ENCODE measurements around the gene DNAJB14. TPM values are rescaled to one million over a fixed set of nuclear protein-coding genes. Genes with fewer than 3 reads are reported as not detected.

Gene DNAJB14
- total RNA-seq, 1 experiment from 2014 or later: 36.9 TPM

GRCh38 chr4:99945718-99946355 lies 581 bp downstream of the DNAJB14 start:
- peak; percentile 17 for DNase-seq (ENCODE audit: low spot score)

DNA sequence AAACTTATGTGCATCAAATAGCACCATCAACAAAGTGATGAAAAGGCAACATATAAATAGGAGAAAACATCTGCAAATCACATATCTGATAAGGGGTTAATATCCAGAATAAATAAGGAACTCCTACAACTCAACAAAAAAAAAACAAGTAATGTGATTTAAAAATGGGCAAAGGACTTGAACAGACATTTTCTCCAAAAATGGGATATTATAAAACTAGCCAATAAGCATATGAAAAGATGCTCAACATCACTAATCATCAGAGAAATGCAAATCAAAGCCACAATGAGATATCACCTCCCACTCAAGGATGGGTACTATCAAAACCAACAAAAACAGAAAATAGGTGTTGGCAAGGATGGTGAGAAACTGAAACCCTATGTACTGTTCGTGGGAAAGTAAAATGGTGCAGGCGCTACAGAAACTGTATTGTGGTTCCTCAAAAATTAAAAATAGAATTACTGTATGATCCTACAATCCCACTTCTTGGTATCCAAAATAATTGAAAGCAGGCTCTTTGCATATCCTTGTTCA lies 2.4 kb downstream of the DNAJB14 start:
- no peak for DNase-seq (ENCODE audit: low spot score)

- DNase-seq (ENCODE audit: low spot score): no peak
These were observed 8.1 kb downstream of the DNAJB14 start for GRCh38 chr4:99938243-99938753.

GRCh38 chr4:99934891-99935290 lies 11.5 kb downstream of the DNAJB14 start:
- DNase-seq (ENCODE audit: low spot score): no peak

- DNase-seq (ENCODE audit: low spot score): no peak
These were observed 18.9 kb downstream of the DNAJB14 start for GRCh38 chr4:99927566-99927965.

DNA sequence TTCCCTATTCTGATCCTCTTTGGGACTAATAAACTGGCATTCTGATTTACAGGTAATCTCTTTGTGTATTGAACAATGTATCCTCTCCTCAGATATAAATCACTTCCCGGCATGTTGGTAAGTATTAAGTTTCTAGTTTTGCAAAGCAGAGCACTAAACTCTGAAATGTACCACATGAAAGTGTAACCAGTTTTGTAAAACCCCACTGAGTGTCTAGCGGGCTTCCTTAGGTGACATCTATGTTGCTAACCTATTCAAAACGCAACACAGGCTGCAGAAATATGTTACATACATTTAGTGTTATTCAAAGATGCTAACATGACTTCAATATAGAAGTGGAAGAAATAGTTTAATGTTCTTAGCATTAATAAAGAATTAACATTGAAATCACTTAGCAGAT lies 25.2 kb downstream of the DNAJB14 start:
- DNase-seq (ENCODE audit: low spot score): no peak

DNA sequence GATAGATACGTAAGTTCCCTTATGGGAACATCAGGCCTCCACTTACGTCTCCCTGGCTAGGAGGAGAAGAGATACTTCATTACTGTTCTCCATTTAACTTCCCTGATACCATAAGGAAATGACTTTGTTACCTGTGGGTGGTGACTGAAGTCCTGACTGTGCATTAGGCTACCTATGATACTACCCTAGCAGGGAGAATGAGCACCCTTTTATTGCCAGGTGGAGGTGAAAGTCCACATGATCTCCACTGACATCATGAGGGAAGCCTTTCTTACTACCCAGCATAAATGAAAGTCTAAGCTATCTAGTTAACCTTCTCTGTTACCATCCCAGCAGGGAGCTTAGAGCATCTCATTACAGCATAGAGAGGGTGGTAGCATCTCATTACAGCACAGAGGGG lies 27.8 kb downstream of the DNAJB14 start:
- DNase-seq (ENCODE audit: low spot score): no peak

DNA sequence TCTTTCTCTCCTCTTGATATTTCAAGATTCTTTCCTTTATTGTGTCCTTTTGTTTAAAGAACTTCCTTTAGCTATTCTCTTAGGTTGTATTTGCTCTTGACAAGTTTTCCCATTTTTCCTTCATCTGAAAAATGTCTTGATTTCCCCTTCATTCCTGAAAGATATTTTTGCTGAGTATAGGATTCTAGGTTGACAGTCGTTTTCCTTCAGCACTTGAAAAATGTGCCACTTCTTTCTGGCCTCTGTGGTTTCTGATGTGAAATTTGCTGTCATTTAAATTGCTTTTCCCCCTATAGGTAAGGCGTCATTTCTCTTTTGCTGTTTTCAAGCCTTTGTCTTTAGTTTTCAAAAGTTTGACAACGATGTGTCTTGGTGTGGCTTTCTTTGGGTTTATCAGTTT lies 28.8 kb downstream of the DNAJB14 start:
- no peak for DNase-seq (ENCODE audit: low spot score)

DNA sequence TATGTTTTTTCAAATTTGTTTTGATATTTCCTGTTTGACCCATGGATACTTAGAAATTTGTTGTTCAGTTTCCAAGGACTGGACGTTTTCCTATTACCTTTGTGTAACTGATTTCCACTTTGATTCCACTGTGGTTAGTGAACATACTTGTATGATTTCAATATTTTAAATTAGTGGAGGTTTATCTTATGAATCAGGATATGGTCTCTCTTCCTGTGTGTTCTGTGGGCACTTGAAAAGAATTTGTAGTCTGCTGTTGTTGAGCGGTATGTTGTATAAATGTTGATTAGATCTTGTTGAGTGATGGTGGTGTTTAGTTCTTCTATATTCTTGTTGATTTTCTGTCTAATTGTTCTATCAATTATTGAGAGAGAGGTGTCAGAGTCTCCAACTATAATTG lies 31.0 kb downstream of the DNAJB14 start:
- DNase-seq (ENCODE audit: low spot score): no peak

DNA sequence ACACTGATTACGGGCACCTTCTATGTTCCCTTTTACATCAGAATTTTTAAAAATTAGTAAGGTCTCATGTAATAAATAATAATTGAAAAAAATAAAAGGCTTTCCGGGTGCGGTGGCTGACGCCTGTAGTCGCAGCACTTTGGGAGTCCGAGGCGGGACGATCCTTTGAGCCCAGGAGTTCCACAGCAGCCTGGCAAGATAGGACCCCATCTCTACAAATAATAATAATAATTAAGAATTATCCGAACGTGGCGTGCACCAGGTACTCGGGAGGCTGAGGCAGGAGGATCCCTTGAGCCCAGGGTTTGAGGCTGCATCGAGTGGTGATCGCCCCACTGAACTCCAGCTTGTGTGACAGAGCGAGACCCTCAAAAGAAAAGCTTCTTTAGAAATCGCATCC lies 51.4 kb downstream of the DNAJB14 start:
- no peak for DNase-seq (ENCODE audit: low spot score)

- DNase-seq (ENCODE audit: low spot score): peak; percentile 85
These were observed 52.0 kb downstream of the DNAJB14 start, which contains the start of gene LAMTOR3 for GRCh38 chr4:99894161-99894997. LAMTOR3 (minus strand) TSS chr4:99894427; CDS start chr4:99893963, 464 bp downstream.

DNA sequence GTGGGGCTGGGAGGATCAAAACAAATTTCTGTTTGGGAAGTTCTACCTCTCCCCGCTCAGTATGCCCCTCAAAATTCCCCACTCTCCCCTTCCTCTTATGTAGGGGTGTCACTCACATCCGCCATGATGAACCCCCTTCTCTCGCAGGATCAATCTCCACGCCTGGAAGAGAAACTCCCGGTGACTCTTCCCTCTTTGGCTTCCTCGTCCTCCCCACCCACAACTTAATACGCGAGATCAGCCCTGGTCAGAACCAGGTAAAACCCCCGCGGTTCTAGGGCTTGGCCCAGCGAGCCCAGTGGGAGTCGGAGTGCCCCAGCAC lies 52.6 kb downstream of the DNAJB14 start:
- DNase-seq (ENCODE audit: low spot score): no peak

DNA sequence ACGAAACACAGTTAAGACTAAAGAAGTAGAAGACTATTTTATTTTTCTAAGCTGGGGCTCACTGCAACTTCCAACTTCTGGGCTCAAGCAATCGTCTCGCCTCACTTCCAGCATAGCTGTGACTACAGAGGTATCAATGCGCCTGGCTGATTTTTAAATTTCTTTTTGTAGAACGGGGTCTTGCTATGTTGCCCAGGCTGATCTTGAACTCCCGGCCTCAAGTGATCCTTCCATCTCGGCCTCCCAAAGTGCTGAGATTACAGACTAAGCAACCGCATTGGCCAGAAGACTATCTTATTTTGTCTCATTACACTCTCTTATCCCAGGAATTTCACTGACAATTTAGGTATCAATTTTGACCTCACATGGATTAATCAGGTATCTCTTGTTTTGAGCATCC lies 53.4 kb downstream of the DNAJB14 start:
- no peak for DNase-seq (ENCODE audit: low spot score)

DNA sequence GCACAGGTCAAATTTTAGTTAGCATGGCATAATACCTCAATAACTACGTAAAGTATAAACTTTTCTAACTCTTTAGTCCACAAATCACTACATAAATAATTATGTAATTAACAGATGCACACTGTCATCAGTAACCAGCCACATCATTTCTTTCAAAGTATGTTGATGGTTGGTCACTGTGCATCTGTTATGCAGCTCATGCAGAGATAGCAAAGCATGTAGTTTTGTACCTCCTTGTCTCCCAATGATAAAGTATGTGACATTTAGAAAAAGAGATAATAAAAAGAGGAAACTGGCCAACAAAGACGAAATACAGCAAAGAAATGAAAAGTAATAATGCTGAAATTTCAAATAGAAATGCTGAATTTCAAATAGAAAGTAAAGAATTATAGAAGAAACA lies 55.1 kb downstream of the DNAJB14 start:
- no peak for DNase-seq (ENCODE audit: low spot score)

- DNase-seq (ENCODE audit: low spot score): no peak
These were observed 58.6 kb downstream of the DNAJB14 start for GRCh38 chr4:99887837-99888236.

DNA sequence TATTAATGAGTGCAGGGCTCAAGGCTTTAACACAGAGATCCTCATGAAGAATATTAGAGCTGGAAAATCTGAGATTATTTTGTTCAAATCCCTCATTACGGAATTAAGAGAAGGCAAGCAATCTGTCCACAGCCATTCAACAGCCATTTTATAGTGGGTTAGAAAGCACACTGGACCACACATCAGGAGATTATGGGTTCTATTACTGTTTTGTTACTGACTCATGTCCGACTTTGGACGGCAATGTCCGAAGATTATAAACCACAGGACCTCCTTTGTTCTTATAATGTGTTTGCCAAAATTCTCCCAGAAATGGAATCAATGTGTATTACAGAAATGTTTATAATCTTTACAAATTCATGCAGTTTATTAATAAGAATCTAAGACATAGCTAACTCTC lies 60.3 kb downstream of the DNAJB14 start:
- DNase-seq (ENCODE audit: low spot score): peak; percentile 21

GRCh38 chr4:99885687-99886086 lies 60.7 kb downstream of the DNAJB14 start:
- DNase-seq (ENCODE audit: low spot score): no peak

DNA sequence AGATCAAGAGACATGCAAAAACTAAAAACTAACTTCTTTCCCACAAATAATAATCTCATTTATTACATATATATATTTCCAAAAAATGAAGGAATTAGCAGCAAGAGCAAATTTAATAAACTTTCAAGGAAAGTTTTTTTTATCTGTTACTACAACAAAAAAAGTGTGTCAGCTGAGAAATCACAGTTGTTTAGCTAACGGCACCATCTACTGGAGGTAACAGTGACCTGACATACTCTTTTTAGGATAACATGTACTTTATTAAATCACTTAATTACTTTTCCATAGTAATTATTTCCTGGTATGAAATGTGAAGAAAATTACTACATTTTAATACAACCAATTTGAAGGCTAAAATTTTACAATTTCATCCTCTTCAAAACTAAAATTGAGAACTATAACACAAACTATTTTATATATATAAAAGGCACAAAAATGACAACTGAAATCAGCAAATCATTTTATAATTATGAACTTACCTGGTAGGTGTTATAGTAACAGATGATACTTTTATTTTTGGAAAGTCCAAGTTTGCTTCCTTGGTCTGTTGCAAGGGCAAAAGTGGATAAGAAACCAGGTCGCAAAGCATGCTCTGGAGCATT lies 61.3 kb downstream of the DNAJB14 start:
- DNase-seq (ENCODE audit: low spot score): peak; percentile 28

- DNase-seq (ENCODE audit: low spot score): no peak
These were observed 67.0 kb downstream of the DNAJB14 start for GRCh38 chr4:99879458-99879857.

DNA sequence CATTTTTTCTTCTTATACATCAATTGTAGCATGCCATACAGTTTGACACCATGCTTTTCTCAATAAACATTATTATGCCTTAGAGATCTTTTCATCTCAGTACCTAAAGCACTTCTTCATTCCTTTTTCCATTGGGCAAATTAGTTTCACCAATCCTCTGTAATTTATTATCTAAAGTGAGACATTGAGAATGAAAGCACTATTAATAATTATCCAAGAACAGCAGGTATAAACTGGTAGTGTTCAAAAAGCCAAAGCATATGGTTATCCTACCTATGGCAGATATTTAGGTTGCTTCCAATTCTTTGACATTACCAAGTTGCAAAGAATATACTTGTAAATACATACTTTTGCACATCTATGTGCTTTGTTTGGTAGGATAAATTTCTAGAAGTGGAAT lies 67.8 kb downstream of the DNAJB14 start:
- DNase-seq (ENCODE audit: low spot score): no peak

DNA sequence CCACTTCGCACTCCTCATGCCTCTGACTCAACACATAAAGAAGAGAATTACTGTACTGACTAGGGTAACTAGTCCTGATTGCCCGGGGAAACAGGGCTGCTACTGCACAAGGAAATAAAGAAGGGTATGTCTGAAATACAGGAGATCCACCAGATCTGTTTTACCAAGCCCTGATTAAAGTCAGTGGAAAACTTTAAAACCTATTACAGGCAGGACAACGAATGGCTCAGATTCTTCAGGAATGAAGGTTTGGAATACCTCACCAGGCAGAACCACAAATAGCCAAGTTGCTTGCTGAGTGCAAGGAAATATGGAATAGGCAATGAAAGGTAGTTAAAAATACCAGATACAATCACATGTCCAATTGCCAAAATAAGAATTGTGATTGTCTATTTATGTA lies 69.5 kb downstream of the DNAJB14 start:
- DNase-seq (ENCODE audit: low spot score): no peak

DNA sequence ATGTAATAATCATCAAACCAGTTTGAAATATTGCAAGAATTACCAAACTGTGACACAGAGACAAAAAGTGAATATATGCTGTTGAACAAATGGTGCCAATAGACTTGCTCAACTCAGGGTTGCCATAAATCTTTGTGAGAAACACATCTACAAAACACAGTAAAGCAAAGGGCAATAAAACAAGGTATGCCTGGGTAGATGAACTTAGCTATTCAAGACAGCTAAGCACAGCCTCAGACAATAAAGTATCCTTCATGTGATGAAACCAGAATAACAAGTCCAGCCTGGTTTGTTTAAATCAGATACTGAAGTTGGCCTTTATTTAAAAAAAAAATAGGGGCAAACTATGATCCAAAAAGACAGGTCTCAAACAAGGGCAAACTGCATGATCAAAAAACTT lies 71.3 kb downstream of the DNAJB14 start:
- no peak for DNase-seq (ENCODE audit: low spot score)

DNA sequence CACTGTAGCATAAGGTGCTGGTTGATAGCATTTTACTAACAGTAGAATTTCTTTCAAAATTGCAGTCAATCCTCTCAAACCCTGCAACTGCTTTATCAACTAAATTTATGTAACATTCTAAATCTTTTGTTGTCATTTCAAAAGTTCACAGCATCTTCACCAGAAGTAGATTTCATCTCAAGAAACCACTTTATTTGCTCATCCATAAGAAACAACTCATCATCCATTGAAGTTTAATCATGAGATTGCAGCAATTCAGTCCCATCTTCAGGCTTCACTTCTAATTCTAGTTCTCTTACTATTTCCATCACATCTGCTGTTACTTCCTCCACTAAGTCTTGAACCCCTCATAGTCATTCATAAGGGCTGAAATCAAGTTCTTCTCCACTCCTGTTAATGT lies 73.8 kb downstream of the DNAJB14 start:
- no peak for DNase-seq (ENCODE audit: low spot score)

All from A172 (cell line).